Uterus (tissue), 4 donors: Measurements from ENCODE around the gene MRAP. TPM values are rescaled to one million over a fixed set of nuclear protein-coding genes. Genes with fewer than 3 reads are reported as not detected.

Source experiments
- DNase-seq, 2 donors: peaks; one replicate each; pipeline ENCODE4 v3.0.0-alpha.2; 2019 to 2020
- H3K27ac ChIP-seq, 2 donors: fragments of 200-600 bp; sonication (generic); 1 replicate in 1 of 2; 2 replicates in 1 of 2; pipeline ENCODE4 v1.5.1; 2016 to 2018
- H3K27me3 ChIP-seq, 2 donors: fragments of 200-600 bp; sonication (generic); one replicate each; pipeline ENCODE4 v1.5.1; 2018 to 2019; ENCODE audit warnings: control low read depth in 1 of 2
- H3K36me3 ChIP-seq, 2 donors: fragments of 200-600 bp; sonication (generic); one replicate each; pipeline ENCODE4 v1.5.1; 2019; ENCODE audit warnings: control low read depth in 1 of 2
- H3K4me1 ChIP-seq, 2 donors: fragments of 200-600 bp; sonication (generic); one replicate each; pipeline ENCODE4 v1.5.1; 2018 to 2019; ENCODE audit warnings: control low read depth in 1 of 2
- H3K4me3 ChIP-seq, 2 donors: fragments of 200-600 bp; sonication (generic); 1 replicate in 1 of 2; 2 replicates in 1 of 2; pipeline ENCODE4 v1.5.1; 2018 to 2019; ENCODE audit warnings: mild to moderate bottlenecking in 1 of 2
- H3K9me3 ChIP-seq, 2 donors: fragments of 200-600 bp; sonication (generic); one replicate each; pipeline ENCODE4 v1.5.1; 2019; ENCODE audit warnings: control low read depth in 1 of 2
- CTCF ChIP-seq, 4 experiments: fragments of 200-600 bp in 2 of 4; fragments of 450-650 bp in 2 of 4; sonication (generic) in 2 of 4; IDR thresholded peaks; one replicate each; pipeline ENCODE4 v1.5.1; 2016 to 2019; ENCODE audit warnings: antibody characterized with exemption in 4 of 4, mild to moderate bottlenecking in 2 of 4, moderate library complexity in 1 of 4
- POLR2A ChIP-seq, 2 donors: fragments of 450-650 bp; IDR thresholded peaks; one replicate each; pipeline ENCODE4 v1.6.1; 2016; ENCODE audit warnings: antibody characterized with exemption in 2 of 2, mild to moderate bottlenecking in 1 of 2, moderate library complexity in 1 of 2
- intact Hi-C: fragments of 100-400 bp; cut with DNase I; formaldehyde crosslinking; loops from one replicate; pipeline ENCODE4 v1.15.1; 2023; ENCODE audit warnings: low total_unique reads
- total RNA-seq, 4 donors: library from RNA; depleted of rRNA in 3 of 4; stranded (reverse); fragments of >200 nt in 3 of 4; gene quantifications; one replicate each; pipeline versions ENCODE4 v1.1.0 to v1.2.4, GENCODE V29; 2014 to 2023
- donor health status: DM: yes; HTN: yes; CAD: no.

MRAP gene
- total RNA-seq, 4 donors from 2014 or later = not detected

- DNase-seq = no peak
- Histone ChIP-seq H3K9me3 (no peaks in the 10 kb centered on the region), H3K36me3 (no peaks in the 10 kb centered on the region), H3K4me1 (no peaks in the 10 kb centered on the region), H3K27ac (no peak overlapping the region), H3K4me3 (no peak overlapping the region), H3K27me3 (no peaks in the 10 kb centered on the region)
- intact Hi-C loops = no loop called here
- TF ChIP-seq POLR2A (IDR thresholded peaks at IDR 0.05) (no peak), CTCF (IDR thresholded peaks at IDR 0.05) (no peak)
Measured at GRCh38 chr21:32281531-32281930, 17.1 kb upstream of the MRAP start.

- TF ChIP-seq POLR2A (IDR thresholded peaks at IDR 0.05) (no peak), CTCF (IDR thresholded peaks at IDR 0.05) (no peak)
- H3K27ac ChIP-seq = no peak overlapping the region
- no peaks in the 10 kb centered on the region for H3K9me3 ChIP-seq
- H3K27me3 ChIP-seq = no peaks in the 10 kb centered on the region
- H3K4me1 ChIP-seq = no peaks in the 10 kb centered on the region
- intact Hi-C loops = no loop called here
- no peak for DNase-seq
- no peak overlapping the region for H3K4me3 ChIP-seq
- no peaks in the 10 kb centered on the region for H3K36me3 ChIP-seq
Measured at GRCh38 chr21:32282992-32283391, 15.7 kb upstream of the MRAP start.

- H3K4me3 ChIP-seq = no peak overlapping the region
- H3K36me3 ChIP-seq = no peaks in the 10 kb centered on the region
- no peaks in the 10 kb centered on the region for H3K4me1 ChIP-seq
- intact Hi-C loops = no loop called here
- TF ChIP-seq POLR2A (IDR thresholded peaks at IDR 0.05) (no peak), CTCF (IDR thresholded peaks at IDR 0.05) (no peak)
- H3K27me3 ChIP-seq = no peaks in the 10 kb centered on the region
- H3K9me3 ChIP-seq = no peaks in the 10 kb centered on the region
- DNase-seq = no peak
- no peak overlapping the region for H3K27ac ChIP-seq
Measured at GRCh38 chr21:32285476-32285875, 13.2 kb upstream of the MRAP start.

GRCh38 chr21:32297449-32297848, 1.2 kb upstream of the MRAP start:
- no peak overlapping the region for H3K4me3 ChIP-seq
- H3K27ac ChIP-seq = no peak overlapping the region
- intact Hi-C loops = no loop called here
- no peaks in the 10 kb centered on the region for H3K4me1 ChIP-seq
- no peaks in the 10 kb centered on the region for H3K9me3 ChIP-seq
- no peaks in the 10 kb centered on the region for H3K27me3 ChIP-seq
- H3K36me3 ChIP-seq = no peaks in the 10 kb centered on the region
- DNase-seq = no peak
- TF ChIP-seq POLR2A (IDR thresholded peaks at IDR 0.05) (no peak), CTCF (IDR thresholded peaks at IDR 0.05) (no peak)

GRCh38 chr21:32298148-32298559, 501 bp upstream of the MRAP start:
- no peaks in the 10 kb centered on the region for H3K36me3 ChIP-seq
- H3K27me3 ChIP-seq = no peaks in the 10 kb centered on the region
- DNase-seq = no peak
- no peak overlapping the region for H3K27ac ChIP-seq
- intact Hi-C loops = no loop called here
- H3K4me1 ChIP-seq = no peaks in the 10 kb centered on the region
- no peaks in the 10 kb centered on the region for H3K9me3 ChIP-seq
- no peak overlapping the region for H3K4me3 ChIP-seq
- no peak for TF ChIP-seq POLR2A (IDR thresholded peaks at IDR 0.05)
- TF ChIP-seq CTCF (IDR thresholded peaks at IDR 0.05) = no peak
